Kidney (tissue), 14 donors: ENCODE results near the gene TYRO3. TPM values are rescaled to one million over a fixed set of nuclear protein-coding genes. Genes with fewer than 3 reads are reported as not detected.

Experiments
- DNase-seq, 5 donors: peaks; one replicate each; pipeline ENCODE4 v3.0.0-alpha.2; 2013 to 2020
- FAIRE-seq: peaks from 2 replicates; lab custom pipeline; 2012; peaks lifted over from hg19 to GRCh38; lab: Jason Lieb, UNC
- H3K27ac ChIP-seq, 2 donors: one replicate each; pipeline ENCODE4 v1.7.0; 2013; ENCODE audit warnings: low read depth in 2 of 2, low read length in 2 of 2, inconsistent platforms in 1 of 2
- H3K27me3 ChIP-seq: one replicate; pipeline ENCODE4 v1.7.1; 2013; ENCODE audit warnings: low read length, inconsistent platforms; ENCODE audit not compliant: control insufficient read depth, insufficient read depth
- H3K36me3 ChIP-seq, 3 donors: one replicate each; pipeline versions ENCODE4 v1.7.0 to v1.7.1; 2013; ENCODE audit warnings: low read length in 3 of 3, control low read depth in 1 of 3, inconsistent platforms in 1 of 3; ENCODE audit not compliant: insufficient read depth in 3 of 3, control insufficient read depth in 2 of 3
- H3K4me1 ChIP-seq, 3 donors: one replicate each; pipeline versions ENCODE4 v1.7.0 to v1.7.1; 2013; ENCODE audit warnings: low read length in 3 of 3, inconsistent platforms in 1 of 3, low read depth in 1 of 3; ENCODE audit not compliant: control insufficient read depth in 2 of 3, insufficient read depth in 2 of 3
- H3K4me3 ChIP-seq, 3 donors: one replicate each; pipeline versions ENCODE4 v1.7.0 to v1.8.1; 2013; ENCODE audit warnings: low read length in 3 of 3, control low read depth in 1 of 3, inconsistent platforms in 1 of 3
- H3K9ac ChIP-seq, 3 donors: one replicate each; pipeline versions ENCODE4 v1.7.0 to v1.7.1; 2013; ENCODE audit warnings: low read length in 3 of 3, control low read depth in 1 of 3, inconsistent platforms in 1 of 3
- H3K9me3 ChIP-seq, 3 donors: one replicate each; pipeline versions ENCODE4 v1.7.0 to v1.7.1; 2013; ENCODE audit warnings: low read length in 3 of 3, control low read depth in 1 of 3, inconsistent platforms in 1 of 3; ENCODE audit not compliant: control insufficient read depth in 2 of 3, insufficient read depth in 1 of 3
- CTCF ChIP-seq: IDR thresholded peaks from 3 replicates; pipeline ENCODE4 v1.5.1; 2012; ENCODE audit warnings: mild to moderate bottlenecking, moderate library complexity, borderline replicate concordance; ENCODE audit not compliant: insufficient read depth; ENCODE audit errors: extremely low read depth
- intact Hi-C: fragments of 100-400 bp; cut with DNase I; formaldehyde crosslinking; loops from one replicate; pipeline ENCODE4 v1.11.1; 2022
- polyA plus RNA-seq: library from polyadenylated mRNA; stranded (reverse); fragments of 350-450 nt; fragmentation: Illumina TruSeq; extraction: RNeasy Lipid Tissue Mini Kit (QIAGEN cat#74804); gene quantifications from one replicate; pipeline ENCODE4 v1.2.3, GENCODE V29; 2014; ENCODE audit warnings: low read depth, low replicate concordance; ENCODE audit not compliant: insufficient read depth
- total RNA-seq: library from RNA; stranded (reverse); fragmentation: NEBNext Ultra II Directional; extraction: Animal tissue kit (Norgen Biotek cat#: 25700); gene quantifications from one replicate; pipeline ENCODE4 v1.2.1, GENCODE V29; 2021
- donor health status: control.
- donor health status: control.
- donor health status: control.
- donor health status: control.
- donor health status: control.
- donor health status: DM: yes; HTN: yes; CAD: no.
- donor health status: Normal renal cell carcinoma (clear cell type).

TYRO3 gene
- total and polyA plus RNA-seq, 2 donors from 2014 or later = 2.5 to 46.5 TPM

GRCh38 chr15:41575282-41575681 is 16.3 kb downstream of the TYRO3 start:
- no peak for DNase-seq
- FAIRE-seq = no peak
- intact Hi-C loops = no loop called here

GRCh38 chr15:41577863-41578735 is 19.1 kb downstream of the TYRO3 start:
- Histone ChIP-seq H3K9me3 (no peaks in the 10 kb centered on the region), H3K4me3 (no peak overlapping the region), H3K27me3 (no peaks in the 10 kb centered on the region), H3K36me3 (no peaks in the 10 kb centered on the region), H3K4me1 (no peaks in the 10 kb centered on the region), H3K9ac (no peak overlapping the region), H3K27ac (no peak overlapping the region)
- no peak for FAIRE-seq
- intact Hi-C loops = no loop called here
- no peak for TF ChIP-seq CTCF
- DNase-seq = no peak

More at GRCh38 chr15:41575282-41575681, 16.3 kb downstream of the TYRO3 start:
- no peak for TF ChIP-seq CTCF
- Histone ChIP-seq H3K9ac (no peak overlapping the region), H3K9me3 (no peaks in the 10 kb centered on the region), H3K36me3 (peaks cover 0 to 4% (median 0%) of the 10 kb centered on the region in 3 donors), H3K4me3 (no peak overlapping the region), H3K27ac (no peak overlapping the region), H3K27me3 (no peaks in the 10 kb centered on the region), H3K4me1 (no peaks in the 10 kb centered on the region)

GRCh38 chr15:41578736-41579383 is 19.8 kb downstream of the TYRO3 start:
- H3K36me3 ChIP-seq = no peaks in the 10 kb centered on the region
- no peak overlapping the region for H3K9ac ChIP-seq
- FAIRE-seq (no peak), DNase-seq (peak in 2 of 5 donors; percentile 46 to 65)
- H3K4me3 ChIP-seq = no peak overlapping the region
- H3K27ac ChIP-seq = no peak overlapping the region
- H3K27me3 ChIP-seq = no peaks in the 10 kb centered on the region
- intact Hi-C loops = no loop called here
- no peaks in the 10 kb centered on the region for H3K9me3 ChIP-seq
- TF ChIP-seq CTCF = no peak
- H3K4me1 ChIP-seq = no peaks in the 10 kb centered on the region
